Neural progenitor cell (in vitro differentiated cells): ENCODE results near the gene UMAD1.

Experiments used
- CTCF ChIP-seq: fragments of 200-600 bp; sonication (generic); IDR thresholded peaks from 2 replicates; pipeline ENCODE4 v1.5.1; 2017; ENCODE audit warnings: antibody characterized with exemption, mild to moderate bottlenecking
- EZH2 ChIP-seq: fragments of 200-600 bp; sonication (generic); IDR thresholded peaks from 2 replicates; pipeline ENCODE4 v1.6.1; 2017; ENCODE audit warnings: antibody characterized with exemption, mild to moderate bottlenecking, moderate library complexity

- TF ChIP-seq CTCF (no peak), EZH2 (no peak)
Observed at GRCh38 chr7:7706101-7706511, 65.6 kb downstream of the UMAD1 start.
